ENCODE measurements around the gene PRSS50. TPM values are rescaled to one million over a fixed set of nuclear protein-coding genes. Genes with fewer than 3 reads are reported as not detected.

The PRSS50 gene
- total and polyA plus RNA-seq, 10 donors = 0.14 to 0.34 TPM; not detected in 8

DNA sequence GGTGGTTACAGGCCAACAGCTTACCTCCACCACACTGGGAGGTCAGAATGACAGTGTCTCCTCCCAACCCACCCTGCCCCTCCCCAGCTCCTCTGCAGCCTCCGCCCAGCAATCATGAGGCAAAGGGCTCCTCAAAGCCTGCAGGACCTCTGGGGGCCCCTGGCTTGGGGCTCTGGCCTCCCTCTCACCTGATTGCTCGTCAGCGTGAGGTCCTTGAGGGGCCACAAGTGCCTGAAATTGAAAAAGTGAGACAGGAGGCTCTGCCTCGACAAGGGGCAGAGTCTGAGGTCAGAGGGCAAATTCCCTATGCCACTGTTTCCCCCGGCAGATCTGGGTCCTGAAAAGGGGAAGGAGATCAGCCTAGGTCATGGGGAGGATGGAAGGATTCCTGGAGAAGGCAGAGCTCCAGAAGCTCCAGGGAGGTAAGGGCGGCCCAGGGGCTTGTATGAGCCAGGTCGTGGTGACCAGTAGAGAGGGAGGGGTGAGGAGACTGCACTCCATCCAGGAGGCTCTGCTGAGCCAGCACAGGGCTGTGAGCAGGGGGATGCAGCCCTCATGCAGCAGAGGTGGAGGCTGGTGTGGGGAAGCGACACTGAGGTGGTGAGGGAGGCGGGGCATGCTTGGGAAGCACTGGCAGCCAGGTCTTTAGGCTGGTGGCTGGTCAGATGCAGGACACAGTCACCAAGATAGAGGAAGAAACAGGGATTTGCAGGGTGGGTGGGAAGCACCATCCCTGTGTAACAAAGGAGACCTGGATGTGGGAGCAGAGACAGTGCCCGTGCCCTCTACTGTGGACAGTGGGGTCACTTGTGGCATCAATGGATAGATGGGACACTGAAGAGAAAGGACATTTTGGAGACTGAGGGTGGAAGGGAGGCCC is 44.3 kb downstream of the PRSS50 start:
- peak; percentile 35 for DNase-seq
- Histone ChIP-seq H3K27me3 (replicated peaks in 1 of 7) (no peaks in the 10 kb centered on the region), H3K4me1 (peaks cover 0 to 19% (median 0%) of the 10 kb centered on the region in 6 donors), H3K4me3 (no peak overlapping the region), H3K9me3 (no peaks in the 10 kb centered on the region), H3K36me3 (peaks cover 0 to 48% (median 8%) of the 10 kb centered on the region in 6 donors), H3K27ac (no peak overlapping the region)
- intact Hi-C loops (cut with DNase I; ENCODE audit: low total_unique reads) = no loop called here
- TF ChIP-seq POLR2AphosphoS5 (IDR thresholded peaks at IDR 0.05) (no peak), POLR2A (IDR thresholded peaks at IDR 0.05) (no peak)
- TF ChIP-seq, protein P1, sequence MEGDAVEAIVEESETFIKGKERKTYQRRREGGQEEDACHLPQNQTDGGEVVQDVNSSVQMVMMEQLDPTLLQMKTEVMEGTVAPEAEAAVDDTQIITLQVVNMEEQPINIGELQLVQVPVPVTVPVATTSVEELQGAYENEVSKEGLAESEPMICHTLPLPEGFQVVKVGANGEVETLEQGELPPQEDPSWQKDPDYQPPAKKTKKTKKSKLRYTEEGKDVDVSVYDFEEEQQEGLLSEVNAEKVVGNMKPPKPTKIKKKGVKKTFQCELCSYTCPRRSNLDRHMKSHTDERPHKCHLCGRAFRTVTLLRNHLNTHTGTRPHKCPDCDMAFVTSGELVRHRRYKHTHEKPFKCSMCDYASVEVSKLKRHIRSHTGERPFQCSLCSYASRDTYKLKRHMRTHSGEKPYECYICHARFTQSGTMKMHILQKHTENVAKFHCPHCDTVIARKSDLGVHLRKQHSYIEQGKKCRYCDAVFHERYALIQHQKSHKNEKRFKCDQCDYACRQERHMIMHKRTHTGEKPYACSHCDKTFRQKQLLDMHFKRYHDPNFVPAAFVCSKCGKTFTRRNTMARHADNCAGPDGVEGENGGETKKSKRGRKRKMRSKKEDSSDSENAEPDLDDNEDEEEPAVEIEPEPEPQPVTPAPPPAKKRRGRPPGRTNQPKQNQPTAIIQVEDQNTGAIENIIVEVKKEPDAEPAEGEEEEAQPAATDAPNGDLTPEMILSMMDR (IDR thresholded peaks at IDR 0.05 in 8 of 11, conservative IDR thresholded peaks at IDR 0.05 in 3 of 11) = no peak
- WGBS, 5 donors = 84 to 91% (median 88%) methylated on average over 10 of the region's 10 CpGs

DNA sequence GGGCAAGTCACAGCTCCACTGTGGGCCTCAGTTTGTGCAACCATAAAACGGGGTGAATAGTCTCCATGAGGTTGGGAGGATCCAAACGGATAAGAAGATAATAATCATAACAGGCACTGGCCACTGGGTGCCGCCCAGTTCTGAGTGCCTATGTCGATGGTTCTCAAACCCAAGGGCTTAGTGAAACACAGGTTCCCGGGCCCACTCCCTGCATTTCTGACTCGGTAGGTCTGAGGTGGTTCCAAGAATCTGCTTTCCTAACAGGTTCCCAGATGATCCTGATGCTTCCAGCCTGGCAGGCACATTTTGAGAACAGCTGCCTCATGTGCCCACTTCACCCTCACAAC is 45.3 kb downstream of the PRSS50 start:
- no peak for TF ChIP-seq POLR2AphosphoS5 (IDR thresholded peaks at IDR 0.05)
- TF ChIP-seq, protein P1 (IDR thresholded peaks at IDR 0.05 in 8 of 11, conservative IDR thresholded peaks at IDR 0.05 in 3 of 11) = no peak
- TF ChIP-seq POLR2A (IDR thresholded peaks at IDR 0.05) = no peak
- 75 to 93% (median 86%) methylated on average over 5 to 6 of the region's 6 CpGs for WGBS, 5 donors
- peaks cover 0 to 19% (median 0%) of the 10 kb centered on the region in 6 donors for H3K4me1 ChIP-seq
- no peak for DNase-seq
- intact Hi-C loops (cut with DNase I; ENCODE audit: low total_unique reads) = no loop called here
- no peaks in the 10 kb centered on the region for H3K9me3 ChIP-seq
- no peak overlapping the region for H3K27ac ChIP-seq
- H3K36me3 ChIP-seq = peaks cover 0 to 48% (median 8%) of the 10 kb centered on the region in 6 donors
- H3K4me3 ChIP-seq = no peak overlapping the region
- H3K27me3 ChIP-seq (replicated peaks in 1 of 7) = no peaks in the 10 kb centered on the region

DNA sequence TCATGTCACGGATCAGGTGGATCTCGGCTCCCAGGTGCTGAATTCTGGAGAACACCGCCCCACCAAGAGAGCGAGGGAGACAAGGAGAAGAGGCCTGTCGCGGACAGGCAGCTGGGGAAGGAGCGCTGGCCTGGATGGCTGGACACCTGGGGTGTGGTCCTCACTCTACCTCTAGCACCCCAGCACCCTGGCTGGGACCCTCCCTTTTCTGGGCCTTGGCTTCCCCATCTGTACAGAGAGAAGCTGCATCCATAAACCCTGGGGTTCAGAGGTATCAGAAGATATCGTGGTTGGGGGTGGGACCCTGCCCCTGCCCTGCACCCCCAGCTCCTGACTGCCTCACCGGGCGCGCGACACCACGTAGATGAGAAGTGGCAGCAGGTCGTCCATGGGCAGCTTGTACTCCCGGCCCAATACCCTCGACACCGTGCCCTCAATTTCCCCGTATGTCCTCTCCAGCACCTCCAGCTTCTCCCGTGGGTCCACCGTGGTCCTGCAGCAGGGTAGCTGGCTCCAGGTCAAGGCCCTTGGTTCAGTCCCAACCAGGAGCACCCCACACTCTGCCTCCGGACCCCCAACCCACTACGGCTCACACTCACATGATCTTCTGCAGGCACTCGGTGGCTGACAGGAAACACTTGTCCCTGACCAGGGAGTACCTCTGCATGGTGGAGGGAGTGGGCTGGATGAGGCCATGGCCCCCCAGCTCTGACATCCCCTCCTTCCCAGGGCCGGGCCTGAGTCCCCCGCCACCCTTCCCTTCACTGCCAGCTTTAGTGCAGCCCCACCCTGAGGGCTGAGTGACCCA is 45.9 kb downstream of the PRSS50 start:
- 81 to 92% (median 89%) methylated on average over 25 of the region's 25 CpGs for WGBS, 5 donors
- Histone ChIP-seq H3K4me3 (no peak overlapping the region), H3K9me3 (no peaks in the 10 kb centered on the region), H3K27me3 (replicated peaks in 1 of 7) (no peaks in the 10 kb centered on the region), H3K27ac (no peak overlapping the region), H3K4me1 (peaks cover 0 to 18% (median 0%) of the 10 kb centered on the region in 6 donors), H3K36me3 (peaks cover 0 to 48% (median 8%) of the 10 kb centered on the region in 6 donors)
- intact Hi-C loops (cut with DNase I; ENCODE audit: low total_unique reads) = no loop called here
- TF ChIP-seq, protein P1 (IDR thresholded peaks at IDR 0.05 in 8 of 11, conservative IDR thresholded peaks at IDR 0.05 in 3 of 11) = no peak
- no peak for TF ChIP-seq POLR2AphosphoS5 (IDR thresholded peaks at IDR 0.05)
- TF ChIP-seq POLR2A (IDR thresholded peaks at IDR 0.05) = no peak
- peak; percentile 60 for DNase-seq
